ENCODE results near the gene MRO.

DNA sequence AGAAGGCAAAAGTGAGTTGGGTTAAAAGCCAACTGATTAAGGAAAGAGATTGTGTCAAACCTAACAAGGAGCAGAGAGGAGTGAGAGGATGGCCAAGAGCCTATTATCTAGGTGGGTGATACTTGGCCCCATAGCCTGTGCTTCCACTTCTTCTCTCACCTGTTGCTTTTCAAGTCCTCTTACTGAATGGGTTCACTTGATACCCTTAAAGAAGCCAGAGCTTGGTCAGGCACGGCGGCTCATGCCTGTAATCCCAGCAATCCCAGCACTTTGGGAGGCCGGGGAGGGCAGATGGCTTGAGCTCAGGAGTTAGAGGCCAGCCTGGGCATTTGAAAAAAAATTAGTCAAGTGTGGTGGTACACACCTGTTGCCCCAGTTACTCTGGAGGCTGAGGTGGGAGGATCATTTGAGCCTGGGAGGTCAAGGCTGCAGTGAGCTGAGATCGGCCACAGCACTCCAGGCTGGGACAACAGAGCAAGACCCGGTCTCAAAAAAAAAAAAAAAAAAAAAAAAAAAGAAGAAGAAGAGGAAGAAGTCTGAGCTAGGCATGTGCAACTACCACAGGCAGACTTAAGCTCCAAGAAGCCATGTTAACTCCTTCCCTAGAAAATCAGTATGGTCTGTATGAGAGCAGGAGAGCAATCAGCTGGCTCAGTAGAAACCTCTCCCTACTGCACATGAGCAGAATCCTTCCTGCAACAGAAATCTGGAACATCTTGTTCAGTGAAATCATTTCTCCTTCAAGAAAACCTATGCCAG is 30.7 kb upstream of the MRO start:
- TF ChIP-seq, protein P1, sequence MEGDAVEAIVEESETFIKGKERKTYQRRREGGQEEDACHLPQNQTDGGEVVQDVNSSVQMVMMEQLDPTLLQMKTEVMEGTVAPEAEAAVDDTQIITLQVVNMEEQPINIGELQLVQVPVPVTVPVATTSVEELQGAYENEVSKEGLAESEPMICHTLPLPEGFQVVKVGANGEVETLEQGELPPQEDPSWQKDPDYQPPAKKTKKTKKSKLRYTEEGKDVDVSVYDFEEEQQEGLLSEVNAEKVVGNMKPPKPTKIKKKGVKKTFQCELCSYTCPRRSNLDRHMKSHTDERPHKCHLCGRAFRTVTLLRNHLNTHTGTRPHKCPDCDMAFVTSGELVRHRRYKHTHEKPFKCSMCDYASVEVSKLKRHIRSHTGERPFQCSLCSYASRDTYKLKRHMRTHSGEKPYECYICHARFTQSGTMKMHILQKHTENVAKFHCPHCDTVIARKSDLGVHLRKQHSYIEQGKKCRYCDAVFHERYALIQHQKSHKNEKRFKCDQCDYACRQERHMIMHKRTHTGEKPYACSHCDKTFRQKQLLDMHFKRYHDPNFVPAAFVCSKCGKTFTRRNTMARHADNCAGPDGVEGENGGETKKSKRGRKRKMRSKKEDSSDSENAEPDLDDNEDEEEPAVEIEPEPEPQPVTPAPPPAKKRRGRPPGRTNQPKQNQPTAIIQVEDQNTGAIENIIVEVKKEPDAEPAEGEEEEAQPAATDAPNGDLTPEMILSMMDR (IDR thresholded peaks at IDR 0.05), result no peak
- TF ChIP-seq POLR2A (IDR thresholded peaks at IDR 0.05), result no peak
